HL-60 (cell line): ENCODE measurements around the gene CDC45.

Experiments
- CTCF ChIP-seq: IDR thresholded peaks from one replicate; pipeline ENCODE4 v1.5.1; 2011; ENCODE audit warnings: low read length, control low read depth, inconsistent platforms; ENCODE audit not compliant: insufficient read depth
- GABPA ChIP-seq: IDR thresholded peaks from 2 replicates; pipeline ENCODE4 v1.6.1; 2012; ENCODE audit warnings: low read depth
- POLR2AphosphoS5 ChIP-seq: IDR thresholded peaks from 2 replicates; pipeline ENCODE4 v1.6.1; 2012; ENCODE audit warnings: low read depth
- REST ChIP-seq: IDR thresholded peaks from 2 replicates; pipeline ENCODE4 v1.6.1; 2012; ENCODE audit warnings: low read depth; ENCODE audit not compliant: insufficient replicate concordance
- SPI1 ChIP-seq: IDR thresholded peaks from 2 replicates; pipeline ENCODE4 v1.6.1; 2012; ENCODE audit warnings: low read depth, mild to moderate bottlenecking, borderline replicate concordance

GRCh38 chr22:19454156-19454555 is 25.6 kb upstream of the CDC45 start:
- TF ChIP-seq CTCF (no peak), POLR2AphosphoS5 (no peak), REST (no peak), GABPA (no peak), SPI1 (no peak)
